ENCODE measurements around the gene PPP4R4. TPM values are rescaled to one million over a fixed set of nuclear protein-coding genes. Genes with fewer than 3 reads are reported as not detected.

Gene PPP4R4
- total RNA-seq, 1 experiment from 2014 or later, result not detected

DNA sequence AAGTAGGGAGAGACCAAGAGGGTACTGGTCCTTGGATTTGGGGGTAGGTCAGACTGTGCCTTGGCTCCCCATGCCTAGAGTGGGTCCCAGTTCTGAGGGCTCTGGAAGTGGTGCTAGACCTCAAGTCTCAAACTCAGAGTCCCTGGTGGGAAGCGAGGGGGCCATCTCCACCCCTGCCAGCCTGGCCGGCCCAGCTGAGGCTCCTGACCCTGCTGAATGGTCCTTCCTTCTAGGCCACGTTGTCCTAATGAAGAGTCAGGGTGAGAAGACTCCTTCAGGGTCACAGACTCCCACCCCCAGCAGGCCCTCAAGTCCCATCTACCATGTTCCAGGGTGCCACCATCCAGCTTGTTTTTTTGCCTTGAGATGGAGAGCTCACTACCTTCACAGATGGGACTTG is 136.1 kb downstream of the PPP4R4 start:
- TF ChIP-seq CTCF (conservative IDR thresholded peaks at IDR 0.05) (no peak), EZH2 (IDR thresholded peaks at IDR 0.05; ENCODE audit: low read depth) (no peak)
- no peaks in the 10 kb centered on the region for H3F3A ChIP-seq (ENCODE audit: insufficient read depth, low read depth)
- intact Hi-C loops (cut with micrococcal nuclease; ENCODE audit: unreplicated experiment), result no loop called here
- no TSS peak for BruUV-seq (replicated peaks)
- no peaks in the 10 kb centered on the region for H3K4me1 ChIP-seq (replicated peaks; ENCODE audit: insufficient read depth)
- H3K9me2 ChIP-seq (ENCODE audit: insufficient read depth), result no peaks in the 10 kb centered on the region
- ChIA-PET POLR2A (ENCODE audit: unreplicated experiment) (no interaction called here), CTCF (no interaction called here)
- no peaks in the 10 kb centered on the region for H3K9me3 ChIP-seq (ENCODE audit: insufficient read depth, low read depth)
- no peaks in the 10 kb centered on the region for H4K20me1 ChIP-seq (ENCODE audit: insufficient read depth)
- no peak overlapping the region for H3K4me3 ChIP-seq
- DNase-seq, result no peak
- no peaks in the 10 kb centered on the region for H3K79me2 ChIP-seq (ENCODE audit: low read depth)
- H3K4me2 ChIP-seq, result no peak overlapping the region
- H2AFZ ChIP-seq, result no peak overlapping the region
- H3K36me3 ChIP-seq (ENCODE audit: low read depth), result no peaks in the 10 kb centered on the region
- no peak overlapping the region for H3K27ac ChIP-seq
- H3K27me3 ChIP-seq (ENCODE audit: insufficient read depth, low read depth), result no peaks in the 10 kb centered on the region; the same call in 1 of the 2 replicates

DNA sequence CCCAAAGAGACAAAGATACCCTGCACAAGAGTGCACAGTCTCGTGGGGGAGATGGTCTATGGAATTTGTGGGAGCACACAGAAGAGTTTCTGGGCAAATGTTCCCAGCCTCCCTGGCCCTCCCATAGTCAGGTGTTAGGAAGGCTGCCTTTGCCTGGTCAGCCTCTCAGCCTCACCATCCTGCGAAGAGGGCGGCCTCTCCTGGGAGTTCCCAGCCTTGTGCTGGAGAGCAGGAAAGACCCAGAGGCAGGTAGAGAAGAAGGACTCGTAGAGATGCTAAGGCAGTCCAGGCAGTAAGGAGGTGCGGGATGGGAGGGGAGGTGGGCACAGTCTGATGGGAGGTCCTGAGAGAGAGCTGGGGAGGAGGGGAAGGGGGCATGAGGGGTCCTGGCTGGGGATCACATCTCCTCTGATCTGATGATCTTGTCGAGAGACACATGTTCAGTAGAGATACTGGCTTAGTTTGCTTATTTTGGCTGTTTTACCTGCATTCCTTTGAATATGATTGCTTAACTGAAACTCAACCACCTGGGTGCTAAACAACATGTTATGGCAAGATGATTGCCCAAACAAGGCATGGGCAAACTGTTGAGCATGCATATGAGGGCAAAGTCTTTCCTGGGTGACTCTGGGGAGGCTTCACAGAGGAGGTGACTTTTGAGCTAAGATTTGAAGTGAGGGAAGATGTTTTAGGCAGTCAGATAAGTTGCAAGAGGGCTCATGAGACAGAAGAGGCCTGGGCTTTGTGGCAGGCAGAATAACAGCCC is 138.5 kb downstream of the PPP4R4 start:
- no peaks in the 10 kb centered on the region for H3K9me3 ChIP-seq (ENCODE audit: insufficient read depth, low read depth)
- no peaks in the 10 kb centered on the region for H4K20me1 ChIP-seq (ENCODE audit: insufficient read depth)
- TF ChIP-seq EZH2 (IDR thresholded peaks at IDR 0.05; ENCODE audit: low read depth), result no peak
- TF ChIP-seq CTCF (conservative IDR thresholded peaks at IDR 0.05), result no peak
- BruUV-seq (replicated peaks), result no TSS peak
- intact Hi-C loops (cut with micrococcal nuclease; ENCODE audit: unreplicated experiment), result no loop called here
- no peak overlapping the region for H3K27ac ChIP-seq
- no peak for DNase-seq
- no peak overlapping the region for H3K4me2 ChIP-seq
- ChIA-PET POLR2A (ENCODE audit: unreplicated experiment) (no interaction called here), CTCF (no interaction called here)
- no peaks in the 10 kb centered on the region for H3K27me3 ChIP-seq (ENCODE audit: insufficient read depth, low read depth)
- no peak overlapping the region for H2AFZ ChIP-seq
- no peak overlapping the region for H3K4me3 ChIP-seq
- H3K36me3 ChIP-seq (ENCODE audit: low read depth), result no peaks in the 10 kb centered on the region
- H3K9me2 ChIP-seq (ENCODE audit: insufficient read depth), result no peaks in the 10 kb centered on the region
- H3K4me1 ChIP-seq (replicated peaks; ENCODE audit: insufficient read depth), result no peaks in the 10 kb centered on the region
- H3K79me2 ChIP-seq (ENCODE audit: low read depth), result no peaks in the 10 kb centered on the region
- H3F3A ChIP-seq (ENCODE audit: insufficient read depth, low read depth), result no peaks in the 10 kb centered on the region

DNA sequence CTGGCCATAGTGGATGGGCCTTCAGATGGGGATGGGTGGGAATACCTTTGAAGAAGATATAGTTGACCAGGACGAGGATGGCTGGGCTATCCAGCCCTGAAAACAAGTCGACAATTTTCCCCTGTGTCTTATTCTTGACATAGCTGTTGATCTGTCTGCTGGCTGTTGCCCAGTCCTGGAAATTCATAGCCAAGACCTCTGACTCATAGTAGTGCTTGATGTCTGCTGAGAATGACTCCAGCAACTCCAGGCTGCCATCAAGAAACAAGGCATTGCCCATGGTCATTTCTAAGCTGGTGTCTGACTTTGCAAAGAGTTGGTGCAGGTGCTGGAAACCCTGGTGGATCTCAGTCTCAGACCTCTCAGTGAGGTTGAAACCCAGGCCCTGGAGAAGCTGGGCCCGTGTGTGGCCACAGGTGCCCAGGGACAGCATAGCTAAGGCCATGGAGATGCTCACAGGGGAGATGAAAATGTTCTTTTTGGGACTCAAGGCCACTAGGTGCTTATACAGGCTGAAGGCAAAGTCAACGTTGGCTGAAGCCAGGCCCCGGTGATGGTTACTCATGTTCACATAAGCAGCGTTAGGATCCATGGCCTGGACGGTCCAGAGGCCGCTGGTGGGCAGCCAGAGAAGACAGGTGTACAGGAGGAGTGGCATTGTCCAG is 140.0 kb downstream of the PPP4R4 start:
- BruUV-seq (replicated peaks), result no TSS peak
- CTCF ChIA-PET, result no interaction called here
- Histone ChIP-seq H2AFZ (no peak overlapping the region), H3K36me3 (ENCODE audit: low read depth) (no peaks in the 10 kb centered on the region), H3K27ac (no peak overlapping the region), H3K79me2 (ENCODE audit: low read depth) (no peaks in the 10 kb centered on the region), H3K4me3 (no peak overlapping the region), H3K9me2 (ENCODE audit: insufficient read depth) (no peaks in the 10 kb centered on the region), H4K20me1 (ENCODE audit: insufficient read depth) (no peaks in the 10 kb centered on the region), H3K4me2 (no peak overlapping the region), H3F3A (ENCODE audit: insufficient read depth, low read depth) (no peaks in the 10 kb centered on the region), H3K9me3 (ENCODE audit: insufficient read depth, low read depth) (no peaks in the 10 kb centered on the region), H3K27me3 (ENCODE audit: insufficient read depth, low read depth) (no peaks in the 10 kb centered on the region), H3K4me1 (replicated peaks; ENCODE audit: insufficient read depth) (no peaks in the 10 kb centered on the region)
- no peak for DNase-seq
- intact Hi-C loops (cut with micrococcal nuclease; ENCODE audit: unreplicated experiment), result no loop called here
- POLR2A ChIA-PET (ENCODE audit: unreplicated experiment), result no interaction called here
- no peak for TF ChIP-seq EZH2 (IDR thresholded peaks at IDR 0.05; ENCODE audit: low read depth)
- no peak for TF ChIP-seq CTCF (conservative IDR thresholded peaks at IDR 0.05)

Measured in PC-9 (cell line).